Measurements from ENCODE around the gene MAB21L4.
"Not testable (repeated sequence)": the region's sequence is repeated elsewhere in the genome, so short reads cannot be mapped to it uniquely, and the experiment has no call there.

MAB21L4 gene

GRCh38 chr2:240857039-240858008 is 38.6 kb downstream of the MAB21L4 start:
- DNase-seq (ENCODE audit: low spot score) = peak; percentile 90

GRCh38 chr2:240856151-240856980 is 39.6 kb downstream of the MAB21L4 start:
- peak; percentile 51 for DNase-seq (ENCODE audit: low spot score)

GRCh38 chr2:240855670-240856069 is 40.3 kb downstream of the MAB21L4 start:
- DNase-seq (ENCODE audit: low spot score) = no peak

GRCh38 chr2:240852671-240853314 is 43.2 kb downstream of the MAB21L4 start:
- DNase-seq (ENCODE audit: low spot score) = no peak

GRCh38 chr2:240851078-240851991 is 44.6 kb downstream of the MAB21L4 start:
- peak; percentile 86 for DNase-seq (ENCODE audit: low spot score)

GRCh38 chr2:240850756-240851077 is 45.2 kb downstream of the MAB21L4 start:
- no peak for DNase-seq (ENCODE audit: low spot score)

GRCh38 chr2:240850026-240850425 is 45.9 kb downstream of the MAB21L4 start:
- no peak for DNase-seq (ENCODE audit: low spot score)

- no peak for DNase-seq (ENCODE audit: low spot score)
Observed at GRCh38 chr2:240848900-240849680, 46.9 kb downstream of the MAB21L4 start.

GRCh38 chr2:240847817-240848216 is 48.1 kb downstream of the MAB21L4 start:
- DNase-seq (ENCODE audit: low spot score) = no peak

GRCh38 chr2:240846873-240847595 is 48.9 kb downstream of the MAB21L4 start:
- DNase-seq (ENCODE audit: low spot score) = no peak

GRCh38 chr2:240846309-240846708 is 49.6 kb downstream of the MAB21L4 start:
- DNase-seq (ENCODE audit: low spot score) = not testable (repeated sequence)

GRCh38 chr2:240840435-240841060 is 55.4 kb downstream of the MAB21L4 start:
- DNase-seq (ENCODE audit: low spot score) = peak; percentile 94

GRCh38 chr2:240839152-240840143 is 56.5 kb downstream of the MAB21L4 start:
- no peak for DNase-seq (ENCODE audit: low spot score)

- no peak for DNase-seq (ENCODE audit: low spot score)
Observed at GRCh38 chr2:240837621-240838020, 58.3 kb downstream of the MAB21L4 start.

- DNase-seq (ENCODE audit: low spot score) = no peak
Observed at GRCh38 chr2:240836781-240837467, 59.0 kb downstream of the MAB21L4 start.

Measured in HuH-7 (cell line).